ENCODE data around the gene CCDC12.
A peak's percentile ranks its signal among the peaks of the same experiment; 100 is the strongest.

The CCDC12 gene

DNA sequence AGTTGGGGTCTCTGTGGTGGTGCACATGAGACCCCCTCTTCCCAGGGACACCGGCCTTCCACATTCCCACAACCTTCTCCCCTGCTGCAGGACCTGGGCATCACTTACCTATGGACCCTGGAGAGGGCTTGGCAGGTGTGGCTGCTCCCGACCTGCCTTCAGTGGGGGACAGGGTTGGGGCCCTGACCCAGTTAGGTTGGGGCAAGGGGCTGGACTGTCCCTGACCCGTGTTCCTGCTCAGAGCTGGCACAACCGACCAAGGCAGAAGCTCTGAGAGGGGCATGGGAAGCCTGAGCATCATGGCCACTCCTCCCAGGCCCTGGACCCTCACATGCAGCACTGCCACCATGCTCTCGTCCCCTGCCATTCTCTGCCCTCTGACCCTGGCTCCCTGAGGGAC is 9.0 kb upstream of the CCDC12 start:
- no peak for DNase-seq (ENCODE audit: low spot score)
- Histone ChIP-seq H3K27ac (no peak overlapping the region), H3K4me3 (no peak overlapping the region)
- TF ChIP-seq, protein P1, sequence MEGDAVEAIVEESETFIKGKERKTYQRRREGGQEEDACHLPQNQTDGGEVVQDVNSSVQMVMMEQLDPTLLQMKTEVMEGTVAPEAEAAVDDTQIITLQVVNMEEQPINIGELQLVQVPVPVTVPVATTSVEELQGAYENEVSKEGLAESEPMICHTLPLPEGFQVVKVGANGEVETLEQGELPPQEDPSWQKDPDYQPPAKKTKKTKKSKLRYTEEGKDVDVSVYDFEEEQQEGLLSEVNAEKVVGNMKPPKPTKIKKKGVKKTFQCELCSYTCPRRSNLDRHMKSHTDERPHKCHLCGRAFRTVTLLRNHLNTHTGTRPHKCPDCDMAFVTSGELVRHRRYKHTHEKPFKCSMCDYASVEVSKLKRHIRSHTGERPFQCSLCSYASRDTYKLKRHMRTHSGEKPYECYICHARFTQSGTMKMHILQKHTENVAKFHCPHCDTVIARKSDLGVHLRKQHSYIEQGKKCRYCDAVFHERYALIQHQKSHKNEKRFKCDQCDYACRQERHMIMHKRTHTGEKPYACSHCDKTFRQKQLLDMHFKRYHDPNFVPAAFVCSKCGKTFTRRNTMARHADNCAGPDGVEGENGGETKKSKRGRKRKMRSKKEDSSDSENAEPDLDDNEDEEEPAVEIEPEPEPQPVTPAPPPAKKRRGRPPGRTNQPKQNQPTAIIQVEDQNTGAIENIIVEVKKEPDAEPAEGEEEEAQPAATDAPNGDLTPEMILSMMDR (IDR thresholded peaks at IDR 0.05), result no peak

DNA sequence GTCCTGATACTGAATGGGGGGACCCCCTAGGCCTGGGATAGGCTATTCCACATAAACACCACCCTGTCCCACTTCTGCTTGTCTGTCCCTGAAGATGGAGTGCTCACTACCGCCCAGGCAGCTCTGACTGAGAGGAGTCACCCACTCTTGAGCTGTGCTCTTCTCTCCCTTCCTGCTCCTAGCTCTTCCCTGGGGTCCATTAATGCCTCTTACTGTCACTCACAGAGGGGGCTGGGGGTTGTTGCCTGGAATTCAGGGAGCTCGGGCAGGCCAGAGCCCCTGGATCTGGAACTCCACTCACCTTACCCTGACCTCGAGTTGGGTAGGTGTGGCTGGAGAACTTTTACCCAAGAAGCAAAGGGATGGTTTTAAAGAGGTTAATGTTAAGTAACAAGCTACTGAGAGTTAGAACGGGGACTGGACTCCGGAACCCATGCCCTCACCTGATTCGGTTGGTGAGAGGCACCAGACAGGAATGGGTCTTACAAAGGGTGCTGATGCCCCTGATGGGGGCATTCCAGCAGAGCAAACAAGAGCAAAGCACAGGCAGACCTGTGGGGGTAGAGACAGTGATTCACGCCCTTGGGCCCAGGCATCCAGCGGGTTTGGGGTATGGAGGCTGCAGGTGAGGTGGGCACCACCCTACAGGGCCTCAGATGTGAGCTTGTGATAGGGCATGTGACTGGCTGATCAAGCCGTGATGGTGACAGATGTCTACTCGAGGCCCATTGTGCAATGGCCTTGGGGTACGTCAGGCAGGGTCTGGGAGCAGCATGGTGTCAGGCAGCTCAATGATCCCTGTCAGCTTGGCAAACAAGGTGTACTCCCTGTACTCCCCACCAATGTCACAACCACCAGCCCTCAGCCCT is 8.3 kb upstream of the CCDC12 start:
- TF ChIP-seq, protein P1 (IDR thresholded peaks at IDR 0.05), result no peak
- no peak overlapping the region for H3K27ac ChIP-seq
- H3K4me3 ChIP-seq, result no peak overlapping the region
- DNase-seq (ENCODE audit: low spot score), result no peak

DNA sequence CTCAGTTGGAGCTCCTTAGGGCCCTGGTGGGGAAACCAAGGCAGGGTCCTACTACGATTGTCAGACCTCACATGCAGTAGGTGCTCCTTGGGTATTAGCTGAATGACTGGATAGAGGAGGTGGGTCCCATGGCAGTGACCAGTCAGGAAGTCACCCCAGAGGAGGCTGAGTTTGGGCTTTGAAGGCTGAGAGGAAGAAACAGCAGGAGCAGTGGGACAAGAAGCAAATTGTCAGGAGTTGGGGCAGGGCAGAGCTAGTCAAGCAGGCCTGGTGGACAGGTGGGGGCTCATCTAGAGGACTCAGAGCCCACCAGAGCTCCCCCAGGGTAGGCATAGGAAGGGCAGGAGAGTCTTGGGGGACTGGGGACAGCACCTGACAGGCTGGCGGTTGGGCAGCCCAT is 6.0 kb upstream of the CCDC12 start:
- DNase-seq (ENCODE audit: low spot score), result no peak
- Histone ChIP-seq H3K27ac (no peak overlapping the region), H3K4me3 (no peak overlapping the region)
- TF ChIP-seq, protein P1 (IDR thresholded peaks at IDR 0.05), result no peak

DNA sequence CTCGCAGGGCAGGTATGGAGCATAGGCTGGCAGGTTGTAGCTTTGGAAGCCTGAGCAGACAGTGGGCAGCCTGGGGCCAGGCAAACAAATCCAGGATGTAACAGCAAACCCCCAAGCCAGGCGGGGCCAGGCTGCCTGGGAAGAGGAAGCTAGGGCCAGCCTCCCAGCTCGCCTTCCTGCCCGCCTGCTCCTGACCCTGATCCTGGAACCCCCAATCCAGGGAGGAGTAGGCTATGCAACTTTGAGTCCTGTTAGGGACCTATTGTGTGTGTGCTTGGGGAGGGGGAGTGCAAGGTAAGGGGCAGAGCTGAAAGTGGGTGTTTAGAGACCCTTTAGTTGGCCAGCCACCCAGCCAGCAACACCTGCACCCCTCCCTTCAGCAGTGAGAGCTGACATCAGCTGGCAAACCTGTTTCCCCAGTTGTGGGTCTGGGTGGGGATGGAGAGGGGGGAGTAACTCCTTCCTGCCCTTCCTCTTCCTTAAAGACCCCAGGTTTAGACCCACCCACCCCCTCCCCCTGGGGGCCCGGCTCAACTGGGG is 5.5 kb upstream of the CCDC12 start:
- H3K4me3 ChIP-seq, result peak overlapping the region; percentile 37
- TF ChIP-seq, protein P1 (IDR thresholded peaks at IDR 0.05), result no peak
- no peak for DNase-seq (ENCODE audit: low spot score)
- H3K27ac ChIP-seq, result peak overlapping the region in 1 of 2 donors; percentile 58

DNA sequence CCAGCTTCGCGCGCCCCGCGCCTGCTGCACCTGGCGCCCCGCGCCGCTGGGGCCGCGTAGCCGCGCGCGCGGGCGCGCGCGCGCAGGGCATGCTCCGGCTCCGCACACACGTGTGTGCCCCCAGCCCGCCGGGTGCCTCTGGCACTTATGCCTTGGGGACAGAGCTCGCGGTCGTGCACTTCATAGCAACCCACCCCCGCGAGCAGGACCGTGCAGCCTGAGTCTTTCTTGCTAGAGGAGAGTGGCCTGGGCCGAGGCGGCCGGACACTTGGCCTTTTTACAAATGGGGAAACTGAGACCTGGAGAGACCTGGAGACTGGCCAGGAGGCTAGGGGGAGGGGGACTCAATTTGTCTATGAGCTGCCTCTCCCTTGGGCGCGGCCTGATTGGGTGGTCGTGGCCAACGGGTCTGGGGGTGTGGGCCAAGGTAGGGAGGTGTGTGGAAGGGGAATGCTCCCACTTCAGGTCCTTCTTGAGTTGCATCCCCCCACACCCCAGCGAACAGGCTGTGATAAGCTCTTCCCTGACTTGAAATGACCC is 3.5 kb upstream of the CCDC12 start:
- peak overlapping the region; percentile 78 to 93 for H3K27ac ChIP-seq
- H3K4me3 ChIP-seq, result peak overlapping the region; percentile 86
- DNase-seq (ENCODE audit: low spot score), result no peak
- TF ChIP-seq, protein P1 (IDR thresholded peaks at IDR 0.05), result no peak

DNA sequence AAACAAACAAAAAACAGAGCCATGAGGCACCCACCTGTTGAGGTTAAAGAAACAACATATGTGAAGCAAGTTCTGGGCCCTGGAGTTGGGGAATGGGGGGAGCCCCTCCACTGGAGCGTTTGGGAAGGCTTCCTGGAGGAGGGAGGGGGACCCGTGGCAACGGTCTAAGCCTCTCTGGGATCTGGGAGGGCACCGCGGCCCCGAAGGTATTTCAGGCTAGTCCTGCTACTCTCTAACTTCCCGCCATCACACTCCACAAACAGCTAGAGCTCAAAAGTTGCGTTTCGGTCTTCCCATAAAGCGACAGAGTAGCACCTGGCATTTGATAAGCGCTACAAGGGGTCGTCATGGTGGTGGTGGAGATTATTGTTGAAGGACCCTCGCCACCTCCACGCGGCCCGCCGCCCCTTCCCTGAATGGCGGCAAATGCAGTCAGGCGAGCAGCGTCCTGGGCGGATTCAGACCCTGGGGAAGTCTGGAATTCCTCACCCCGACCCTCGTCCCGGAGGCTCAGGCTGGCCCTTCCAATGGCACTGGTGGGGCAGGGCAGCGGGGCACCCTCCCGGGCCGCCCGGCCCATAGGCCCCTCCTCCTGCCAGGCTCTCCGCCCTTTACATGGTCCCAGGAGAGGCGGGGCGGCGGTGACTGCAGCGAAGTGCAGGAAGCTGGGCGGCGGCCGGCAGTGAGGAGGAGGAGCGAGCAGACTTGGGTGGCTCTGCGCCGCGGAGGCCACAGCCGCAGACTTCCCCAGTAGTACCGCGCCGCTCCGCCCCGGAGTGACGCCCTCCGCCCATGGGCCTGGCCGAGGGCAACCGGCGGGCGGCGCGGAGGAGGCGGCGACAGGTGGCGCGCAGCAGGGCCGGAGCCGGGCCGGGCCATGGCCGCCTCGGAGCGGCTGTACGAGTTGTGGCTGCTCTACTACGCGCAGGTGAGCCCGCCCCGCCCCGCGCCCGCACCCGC is 2.7 kb upstream of the CCDC12 start, which contains the start of gene NBEAL2:
Gene NBEAL2 (plus strand): TSS at position 682 of the 960 bp plus-strand sequence. CDS start 196 bp downstream, at position 878.
- peak; percentile 95 for DNase-seq (ENCODE audit: low spot score)
- peak within 1 kb of the TSS; percentile 78 to 93 for H3K27ac ChIP-seq
- TF ChIP-seq, protein P1 (IDR thresholded peaks at IDR 0.05), result no peak
- H3K4me3 ChIP-seq, result peak within 1 kb of the TSS; percentile 86

Measured in coronary artery (tissue), 2 donors.